T-helper 1 cell (primary cell): ENCODE data around the gene FAM184A.
"Not testable (repeated sequence)": the region's sequence is repeated elsewhere in the genome, so short reads cannot be mapped to it uniquely, and the experiment has no call there.

Source experiments
- DNase-seq, 5 donors: peaks; one replicate each; pipeline ENCODE4 v3.0.0-alpha.2; 2012 to 2020

The FAM184A gene

GRCh38 chr6:119100115-119100514 lies 21.7 kb upstream of the FAM184A start:
- DNase-seq: no peak

GRCh38 chr6:119097815-119098361 lies 19.4 kb upstream of the FAM184A start:
- DNase-seq: not testable (repeated sequence)

GRCh38 chr6:119096721-119097565 lies 18.5 kb upstream of the FAM184A start:
- no peak for DNase-seq

GRCh38 chr6:119090256-119090655 lies 11.8 kb upstream of the FAM184A start:
- DNase-seq: no peak

- no peak for DNase-seq
Measured at GRCh38 chr6:119084784-119085183, 6.3 kb upstream of the FAM184A start.

GRCh38 chr6:119083007-119083406 lies 4.5 kb upstream of the FAM184A start:
- no peak for DNase-seq

GRCh38 chr6:119079283-119079809 lies 882 bp upstream of the FAM184A start:
- DNase-seq: no peak

GRCh38 chr6:119077643-119078375 lies 655 bp downstream of the FAM184A start:
- DNase-seq: peak; percentile 33 to 60 (median 45)

- DNase-seq: no peak
Measured at GRCh38 chr6:119077391-119077642, 1.1 kb downstream of the FAM184A start.

GRCh38 chr6:119076576-119077390 lies 1.7 kb downstream of the FAM184A start:
- peak in 1 of 5 donors; percentile 33 for DNase-seq

- no peak for DNase-seq
Measured at GRCh38 chr6:119076173-119076572, 2.3 kb downstream of the FAM184A start.

GRCh38 chr6:119075200-119075981 lies 3.1 kb downstream of the FAM184A start:
- no peak for DNase-seq

- no peak for DNase-seq
Measured at GRCh38 chr6:119073307-119074051, 5.0 kb downstream of the FAM184A start.

- no peak for DNase-seq
Measured at GRCh38 chr6:119071576-119071975, 6.9 kb downstream of the FAM184A start.

GRCh38 chr6:119067091-119067490 lies 11.4 kb downstream of the FAM184A start:
- DNase-seq: no peak

- no peak for DNase-seq
Measured at GRCh38 chr6:119066517-119066916, 11.9 kb downstream of the FAM184A start.

GRCh38 chr6:119065955-119066354 lies 12.5 kb downstream of the FAM184A start:
- no peak for DNase-seq

- no peak for DNase-seq
Measured at GRCh38 chr6:119065382-119065781, 13.1 kb downstream of the FAM184A start.

GRCh38 chr6:119063491-119063890 lies 15.0 kb downstream of the FAM184A start:
- DNase-seq: no peak

- DNase-seq: no peak
Measured at GRCh38 chr6:119061215-119061614, 17.2 kb downstream of the FAM184A start.

GRCh38 chr6:119060255-119060907 lies 18.1 kb downstream of the FAM184A start:
- DNase-seq: no peak
